Left lung (tissue), 10 donors: ENCODE results near the gene RASA3. TPM values are rescaled to one million over a fixed set of nuclear protein-coding genes. Genes with fewer than 3 reads are reported as not detected.
A peak's percentile ranks its signal among the peaks of the same experiment; 100 is the strongest.

Source experiments
- ATAC-seq: fragments of 200-7000 bp; cut with Tn5 transposase; one replicate; pipeline ENCODE4 v1.9.1; 2020; ENCODE audit warnings: moderate library complexity
- DNase-seq, 4 donors: peaks; one replicate each; pipeline ENCODE4 v3.0.0-alpha.2; 2013 to 2020
- H3K27ac ChIP-seq, 2 donors: fragments of 200-600 bp; sonication (generic) in 1 of 2; one replicate each; pipeline versions ENCODE4 v1.5.0 to v1.8.0; 2020 to 2021
- H3K27me3 ChIP-seq, 2 donors: fragments of 200-600 bp; sonication (generic) in 1 of 2; one replicate each; pipeline versions ENCODE4 v1.5.0 to v1.8.0; 2020 to 2021
- H3K36me3 ChIP-seq, 2 donors: fragments of 200-600 bp; sonication (generic) in 1 of 2; one replicate each; pipeline versions ENCODE4 v1.5.0 to v1.8.0; 2020 to 2021
- H3K4me1 ChIP-seq, 2 donors: fragments of 200-600 bp; one replicate each; pipeline ENCODE4 v1.8.0; 2021
- H3K4me3 ChIP-seq, 2 donors: fragments of 200-600 bp; sonication (generic) in 1 of 2; one replicate each; pipeline versions ENCODE4 v1.5.0 to v1.8.0; 2020 to 2021; ENCODE audit warnings: mild to moderate bottlenecking in 1 of 2
- H3K9me3 ChIP-seq, 2 donors: fragments of 200-600 bp; sonication (generic) in 1 of 2; one replicate each; pipeline versions ENCODE4 v1.5.0 to v1.8.0; 2020 to 2021
- CTCF ChIP-seq, 2 donors: fragments of 200-600 bp; sonication (generic) in 1 of 2; IDR thresholded peaks; one replicate each; pipeline versions ENCODE4 v1.5.0 to v1.8.0; 2021; ENCODE audit warnings: antibody characterized with exemption in 2 of 2
- intact Hi-C, 2 donors: fragments of 100-400 bp; cut with DNase I; formaldehyde crosslinking; loops; one replicate each; pipeline versions ENCODE4 v1.11.2 to v1.14.2; 2022
- polyA plus RNA-seq, 6 donors: library from polyadenylated mRNA; unstranded; fragments of 120-200 nt; gene quantifications; one replicate each; pipeline ENCODE4 v1.2.1, GENCODE V29; 2013; ENCODE audit not compliant: insufficient read length in 6 of 6
- total RNA-seq, 2 donors: library from RNA; stranded (reverse); fragmentation: NEBNext Ultra II Directional; extraction: Animal tissue kit (Norgen Biotek cat#: 25700); gene quantifications; one replicate each; pipeline ENCODE4 v1.2.1, GENCODE V29; 2021
- donor health status: DM: no; HTN: yes; CAD: no.
- donor health status: DM: no; HTN: no; CAD: no.

RASA3 gene
- total and polyA plus RNA-seq, 8 donors = 11.4 to 22.2 (median 12.7) TPM

GRCh38 chr13:113959198-113959597, 173.2 kb downstream of the RASA3 start:
- intact Hi-C loops = no loop called here
- Histone ChIP-seq H3K27ac (no peak overlapping the region), H3K27me3 (no peaks in the 10 kb centered on the region), H3K4me3 (no peak overlapping the region), H3K36me3 (no peaks in the 10 kb centered on the region), H3K4me1 (no peaks in the 10 kb centered on the region), H3K9me3 (peaks cover 0 to 18% of the 10 kb centered on the region in 2 donors)
- no peak for TF ChIP-seq CTCF (IDR thresholded peaks at IDR 0.05)
- ATAC-seq (no peak), DNase-seq (peak in 1 of 4 donors; percentile 15)

- intact Hi-C loops = no loop called here
- TF ChIP-seq CTCF (IDR thresholded peaks at IDR 0.05) = no peak
- Histone ChIP-seq H3K27me3 (no peaks in the 10 kb centered on the region), H3K27ac (no peak overlapping the region), H3K4me3 (no peak overlapping the region), H3K36me3 (no peaks in the 10 kb centered on the region), H3K4me1 (no peaks in the 10 kb centered on the region), H3K9me3 (peaks cover 0 to 18% of the 10 kb centered on the region in 2 donors)
- ATAC-seq (no peak), DNase-seq (peak in 1 of 4 donors; percentile 62)
Measured at GRCh38 chr13:113958373-113958772, 174.1 kb downstream of the RASA3 start.

GRCh38 chr13:113956571-113956970, 175.9 kb downstream of the RASA3 start:
- DNase-seq (peak in 1 of 4 donors; percentile 59), ATAC-seq (no peak)
- no peaks in the 10 kb centered on the region for H3K36me3 ChIP-seq
- peaks cover 0 to under 1% of the 10 kb centered on the region in 2 donors for H3K4me1 ChIP-seq
- no peak overlapping the region for H3K27ac ChIP-seq
- TF ChIP-seq CTCF (IDR thresholded peaks at IDR 0.05) = no peak
- intact Hi-C loops = no loop called here
- H3K27me3 ChIP-seq = no peaks in the 10 kb centered on the region
- H3K9me3 ChIP-seq = peaks cover 0 to 18% of the 10 kb centered on the region in 2 donors
- H3K4me3 ChIP-seq = no peak overlapping the region

DNA sequence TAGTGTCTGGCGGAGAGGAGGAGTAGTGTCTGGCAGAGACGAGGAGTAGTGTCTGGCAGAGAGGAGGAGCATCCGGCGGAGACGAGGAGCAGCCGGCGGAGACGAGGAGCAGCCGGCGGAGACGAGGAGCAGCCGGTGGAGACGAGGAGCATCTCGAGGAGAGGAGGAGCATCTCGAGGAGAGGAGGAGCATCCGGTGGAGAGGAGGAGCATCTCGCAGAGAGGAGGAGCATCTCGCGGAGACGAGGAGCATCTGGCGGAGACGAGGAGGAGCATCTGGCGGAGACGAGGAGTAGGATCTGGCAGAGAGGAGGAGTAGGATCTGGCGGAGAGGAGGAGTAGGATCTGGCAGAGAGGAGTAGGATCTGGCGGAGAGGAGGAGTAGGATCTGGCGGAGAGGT, 176.7 kb downstream of the RASA3 start:
- Histone ChIP-seq H3K36me3 (no peaks in the 10 kb centered on the region), H3K27me3 (no peaks in the 10 kb centered on the region), H3K4me3 (no peak overlapping the region), H3K27ac (no peak overlapping the region), H3K4me1 (peaks cover 0 to 5% of the 10 kb centered on the region in 2 donors), H3K9me3 (peaks cover 0 to 17% of the 10 kb centered on the region in 2 donors)
- ATAC-seq = no peak
- no peak for TF ChIP-seq CTCF (IDR thresholded peaks at IDR 0.05)
- intact Hi-C loops = no loop called here
- DNase-seq = peak in 1 of 4 donors; percentile 28

GRCh38 chr13:113955235-113955634, 177.2 kb downstream of the RASA3 start:
- Histone ChIP-seq H3K27ac (no peak overlapping the region), H3K4me1 (peaks cover 0 to 5% of the 10 kb centered on the region in 2 donors), H3K4me3 (no peak overlapping the region), H3K36me3 (no peaks in the 10 kb centered on the region), H3K9me3 (peaks cover 0 to 13% of the 10 kb centered on the region in 2 donors), H3K27me3 (no peaks in the 10 kb centered on the region)
- peak in 1 of 4 donors; percentile 50 for DNase-seq
- intact Hi-C loops = no loop called here
- no peak for TF ChIP-seq CTCF (IDR thresholded peaks at IDR 0.05)
- no peak for ATAC-seq
